Effector memory CD8-positive, alpha-beta T cell (primary cell): ENCODE data around the gene PDGFRB.
A peak's percentile ranks its signal among the peaks of the same experiment; 100 is the strongest.

Experiments used
- ATAC-seq: fragments of 150-1000 bp; cut with Tn5 transposase; replicated peaks from 2 replicates; pipeline ENCODE4 v1.10.0; 2021; ENCODE audit warnings: mild to moderate bottlenecking, moderate library complexity
- DNase-seq, 3 experiments: peaks; one replicate each; pipeline ENCODE4 v3.0.0; 2021
- H3K27ac Mint-ChIP-seq, 2 donors: one replicate each; pipeline ENCODE4 v1.8.0; 2022; ENCODE audit warnings: mild to moderate bottlenecking in 2 of 2, mixed read lengths in 2 of 2, moderate library complexity in 2 of 2
- H3K27me3 Mint-ChIP-seq, 2 donors: one replicate each; pipeline ENCODE4 v1.8.0; 2022; ENCODE audit warnings: mixed read lengths in 2 of 2
- H3K36me3 Mint-ChIP-seq: one replicate; pipeline ENCODE4 v1.8.0; 2022; ENCODE audit warnings: mild to moderate bottlenecking, moderate library complexity, mixed read lengths; ENCODE audit not compliant: insufficient read depth
- H3K4me1 Mint-ChIP-seq, 2 donors: one replicate each; pipeline ENCODE4 v1.8.0; 2022; ENCODE audit warnings: low read depth in 2 of 2, mixed read lengths in 2 of 2
- H3K4me3 Mint-ChIP-seq, 2 donors: one replicate each; pipeline ENCODE4 v1.8.0; 2022; ENCODE audit warnings: mild to moderate bottlenecking in 2 of 2, mixed read lengths in 2 of 2, moderate library complexity in 2 of 2
- H3K9me3 Mint-ChIP-seq, 2 donors: one replicate each; pipeline ENCODE4 v1.8.0; 2022; ENCODE audit warnings: mixed read lengths in 2 of 2

The PDGFRB gene

GRCh38 chr5:150166037-150166649 lies 10.5 kb upstream of the PDGFRB start:
- peaks cover 4 to 9% of the 10 kb centered on the region in 2 donors for H3K4me1 Mint-ChIP-seq
- DNase-seq = no peak
- H3K9me3 Mint-ChIP-seq = no peaks in the 10 kb centered on the region
- H3K36me3 Mint-ChIP-seq = no peaks in the 10 kb centered on the region
- peaks cover 47 to 74% of the 10 kb centered on the region in 2 donors for H3K27me3 Mint-ChIP-seq
- ATAC-seq = no peak
- no peak overlapping the region for H3K4me3 Mint-ChIP-seq
- H3K27ac Mint-ChIP-seq = no peak overlapping the region

GRCh38 chr5:150164211-150164980 lies 8.8 kb upstream of the PDGFRB start:
- no peak overlapping the region for H3K4me3 Mint-ChIP-seq
- H3K27ac Mint-ChIP-seq = no peak overlapping the region
- no peaks in the 10 kb centered on the region for H3K9me3 Mint-ChIP-seq
- peaks cover 4 to 11% of the 10 kb centered on the region in 2 donors for H3K4me1 Mint-ChIP-seq
- H3K27me3 Mint-ChIP-seq = peaks cover 33 to 65% of the 10 kb centered on the region in 2 donors
- DNase-seq = no peak
- H3K36me3 Mint-ChIP-seq = no peaks in the 10 kb centered on the region
- ATAC-seq = no peak

GRCh38 chr5:150163547-150164059 lies 8.0 kb upstream of the PDGFRB start:
- peaks cover 26 to 57% of the 10 kb centered on the region in 2 donors for H3K27me3 Mint-ChIP-seq
- ATAC-seq = no peak
- H3K4me3 Mint-ChIP-seq = no peak overlapping the region
- DNase-seq = no peak
- H3K9me3 Mint-ChIP-seq = no peaks in the 10 kb centered on the region
- H3K4me1 Mint-ChIP-seq = peaks cover 4 to 11% of the 10 kb centered on the region in 2 donors
- H3K27ac Mint-ChIP-seq = no peak overlapping the region
- H3K36me3 Mint-ChIP-seq = no peaks in the 10 kb centered on the region

GRCh38 chr5:150163035-150163434 lies 7.4 kb upstream of the PDGFRB start:
- Mint-ChIP-seq H3K27ac (no peak overlapping the region), H3K36me3 (no peaks in the 10 kb centered on the region), H3K4me3 (no peak overlapping the region), H3K4me1 (peaks cover 4 to 8% of the 10 kb centered on the region in 2 donors), H3K9me3 (no peaks in the 10 kb centered on the region), H3K27me3 (peaks cover 21 to 52% of the 10 kb centered on the region in 2 donors)
- no peak for DNase-seq
- no peak for ATAC-seq

GRCh38 chr5:150162142-150162513 lies 6.5 kb upstream of the PDGFRB start:
- Mint-ChIP-seq H3K27me3 (peaks cover 13 to 52% of the 10 kb centered on the region in 2 donors), H3K9me3 (no peaks in the 10 kb centered on the region), H3K4me3 (no peak overlapping the region), H3K4me1 (peaks cover 4 to 8% of the 10 kb centered on the region in 2 donors), H3K36me3 (no peaks in the 10 kb centered on the region), H3K27ac (no peak overlapping the region)
- ATAC-seq = no peak
- no peak for DNase-seq

GRCh38 chr5:150161242-150162141 lies 5.8 kb upstream of the PDGFRB start:
- Mint-ChIP-seq H3K4me3 (no peak overlapping the region), H3K36me3 (no peaks in the 10 kb centered on the region), H3K4me1 (peaks cover 4 to 8% of the 10 kb centered on the region in 2 donors), H3K9me3 (no peaks in the 10 kb centered on the region), H3K27ac (no peak overlapping the region), H3K27me3 (peaks cover 13 to 58% of the 10 kb centered on the region in 2 donors)
- ATAC-seq = peak; percentile 83
- peak; percentile 75 to 84 (median 75) for DNase-seq

- peaks cover 6 to 59% of the 10 kb centered on the region in 2 donors for H3K27me3 Mint-ChIP-seq
- H3K4me1 Mint-ChIP-seq = peaks cover 9 to 15% of the 10 kb centered on the region in 2 donors
- no peak overlapping the region for H3K27ac Mint-ChIP-seq
- no peaks in the 10 kb centered on the region for H3K9me3 Mint-ChIP-seq
- DNase-seq (no peak), ATAC-seq (no peak)
- H3K36me3 Mint-ChIP-seq = no peaks in the 10 kb centered on the region
- no peak overlapping the region for H3K4me3 Mint-ChIP-seq
These were observed 4.9 kb upstream of the PDGFRB start for GRCh38 chr5:150160448-150161081.

GRCh38 chr5:150159741-150160179 lies 4.1 kb upstream of the PDGFRB start:
- H3K27ac Mint-ChIP-seq = no peak overlapping the region
- peaks cover 9 to 20% of the 10 kb centered on the region in 2 donors for H3K4me1 Mint-ChIP-seq
- no peak overlapping the region for H3K4me3 Mint-ChIP-seq
- ATAC-seq (no peak), DNase-seq (no peak)
- H3K36me3 Mint-ChIP-seq = no peaks in the 10 kb centered on the region
- H3K27me3 Mint-ChIP-seq = peaks cover 5 to 51% of the 10 kb centered on the region in 2 donors
- H3K9me3 Mint-ChIP-seq = no peaks in the 10 kb centered on the region

GRCh38 chr5:150159031-150159430 lies 3.4 kb upstream of the PDGFRB start:
- Mint-ChIP-seq H3K4me1 (peaks cover 9 to 22% of the 10 kb centered on the region in 2 donors), H3K27ac (no peak overlapping the region), H3K27me3 (peaks cover 0 to 43% of the 10 kb centered on the region in 2 donors), H3K9me3 (no peaks in the 10 kb centered on the region), H3K4me3 (no peak overlapping the region), H3K36me3 (no peaks in the 10 kb centered on the region)
- DNase-seq = no peak
- no peak for ATAC-seq

- Mint-ChIP-seq H3K27me3 (peaks cover 0 to 37% of the 10 kb centered on the region in 2 donors), H3K4me1 (peaks cover 9 to 25% of the 10 kb centered on the region in 2 donors), H3K27ac (no peak overlapping the region), H3K9me3 (no peaks in the 10 kb centered on the region), H3K36me3 (no peaks in the 10 kb centered on the region), H3K4me3 (no peak overlapping the region)
- DNase-seq = no peak
- no peak for ATAC-seq
These were observed 2.7 kb upstream of the PDGFRB start for GRCh38 chr5:150158170-150158949.

GRCh38 chr5:150157168-150157567 lies 1.5 kb upstream of the PDGFRB start:
- no peak for ATAC-seq
- Mint-ChIP-seq H3K4me1 (peaks cover 9 to 28% of the 10 kb centered on the region in 2 donors), H3K4me3 (peak overlapping the region; percentile 25 to 43), H3K27ac (no peak overlapping the region), H3K9me3 (no peaks in the 10 kb centered on the region), H3K36me3 (no peaks in the 10 kb centered on the region), H3K27me3 (peaks cover 0 to 35% of the 10 kb centered on the region in 2 donors)
- DNase-seq = no peak

GRCh38 chr5:150156540-150156939 lies 895 bp upstream of the PDGFRB start:
- Mint-ChIP-seq H3K9me3 (no peaks in the 10 kb centered on the region), H3K4me1 (peaks cover 7 to 26% of the 10 kb centered on the region in 2 donors), H3K4me3 (peak overlapping the region in 1 of 2 donors; percentile 96), H3K27me3 (peaks cover 0 to 35% of the 10 kb centered on the region in 2 donors), H3K27ac (peak overlapping the region in 1 of 2 donors; percentile 96), H3K36me3 (no peaks in the 10 kb centered on the region)
- no peak for ATAC-seq
- DNase-seq = no peak
